A549 (cell line): ENCODE measurements around the gene CMTM7. TPM values are rescaled to one million over a fixed set of nuclear protein-coding genes. Genes with fewer than 3 reads are reported as not detected.

ENCODE experiments used
- ATAC-seq, 2 experiments: fragments of 200-7000 bp in 1 of 2; fragments of >200 bp in 1 of 2; cut with Nextera tagmentation in 1 of 2; cut with Tn5 transposase in 1 of 2; 3 replicates each; pipeline versions ENCODE4 v1.8.0 to v1.9.1; 2018 to 2020; ENCODE audit warnings: mild to moderate bottlenecking in 1 of 2, moderate library complexity in 1 of 2
- CTCF ChIA-PET: fragments of 300-600 bp; sonication (Branson Sonifier 250); formaldehyde crosslinking; extraction: SDS; loops from one replicate; lab custom pipeline; 2021; ENCODE audit warnings: antibody characterized with exemption, inconsistent platforms; lab: Yijun Ruan, JAX
- POLR2A ChIA-PET: fragments of 350-600 bp; formaldehyde crosslinking; extraction: SDS; loops from one replicate; lab custom pipeline; 2021; ENCODE audit warnings: antibody characterized with exemption, inconsistent platforms; lab: Yijun Ruan, JAX
- DNase-seq, 2 experiments: peaks; one replicate each; pipeline versions ENCODE4 v3.0.0 to v3.0.0-alpha.2; 2011 to 2016; ENCODE audit warnings: low read depth in 1 of 2, low spot score in 1 of 2
- FAIRE-seq: peaks from 2 replicates; lab custom pipeline; 2011; peaks lifted over from hg19 to GRCh38; lab: Jason Lieb, UNC
- H3K27ac ChIP-seq, 2 experiments: fragments of >200 bp; sonication (Bioruptor Twin); formaldehyde crosslinking; 3 replicates each; pipeline ENCODE4 v1.5.1; 2016 to 2017
- H3K4me1 ChIP-seq: fragments of >200 bp; sonication (Bioruptor Twin); formaldehyde crosslinking; 3 replicates; pipeline ENCODE4 v1.6.1; 2016
- H3K4me2 ChIP-seq: fragments of >200 bp; sonication (Bioruptor Twin); formaldehyde crosslinking; 3 replicates; pipeline ENCODE4 v1.6.1; 2016
- H3K4me3 ChIP-seq: fragments of >200 bp; sonication (Bioruptor Twin); formaldehyde crosslinking; 3 replicates; pipeline ENCODE4 v1.5.1; 2016
- H3K9me3 ChIP-seq: fragments of >200 bp; sonication (Bioruptor Twin); formaldehyde crosslinking; 3 replicates; pipeline ENCODE4 v1.6.1; 2016
- BCL3 ChIP-seq: fragments of >200 bp; sonication (Bioruptor Twin); formaldehyde crosslinking; IDR thresholded peaks from 3 replicates; pipeline ENCODE4 v1.6.1; 2016
- BHLHE40 ChIP-seq: IDR thresholded peaks from 2 replicates; pipeline ENCODE4 v1.6.1; 2012; ENCODE audit warnings: low read depth, low read length, inconsistent platforms
- CBX8 ChIP-seq: fragments of 200-600 bp; sonication (generic); IDR thresholded peaks from 2 replicates; pipeline ENCODE4 v1.6.1; 2016
- CEBPB ChIP-seq, 2 experiments: fragments of >200 bp in 1 of 2; sonication (Bioruptor Twin) in 1 of 2; formaldehyde crosslinking in 1 of 2; IDR thresholded peaks; 2 replicates each; pipeline ENCODE4 v1.6.1; 2012 to 2016
- CHD2 ChIP-seq: fragments of 150-350 bp; IDR thresholded peaks from 2 replicates; pipeline ENCODE4 v1.6.1; 2014; ENCODE audit warnings: low read length; ENCODE audit not compliant: partially characterized antibody
- CHD4 ChIP-seq: fragments of 200-600 bp; sonication (generic); IDR thresholded peaks from 2 replicates; pipeline ENCODE4 v1.6.1; 2016; ENCODE audit warnings: antibody characterized with exemption, mild to moderate bottlenecking, borderline replicate concordance
- E2F6 ChIP-seq: IDR thresholded peaks from 2 replicates; pipeline ENCODE4 v1.6.1; 2012; ENCODE audit warnings: low read depth, borderline replicate concordance
- EHMT2 ChIP-seq: fragments of 200-600 bp; sonication (generic); IDR thresholded peaks from 2 replicates; pipeline ENCODE4 v1.6.1; 2016; ENCODE audit warnings: antibody characterized with exemption, low read depth, mild to moderate bottlenecking, moderate library complexity
- ELK1 ChIP-seq: fragments of 150-350 bp; IDR thresholded peaks from 2 replicates; pipeline ENCODE4 v1.6.1; 2014; ENCODE audit warnings: low read depth, mild to moderate bottlenecking, low read length
- ESRRA ChIP-seq: fragments of 150-350 bp; IDR thresholded peaks from 2 replicates; pipeline ENCODE4 v1.6.1; 2014; ENCODE audit warnings: mild to moderate bottlenecking, low read length, borderline replicate concordance
- FOSL2 ChIP-seq, 2 experiments: fragments of 450-650 bp in 1 of 2; fragments of >200 bp in 1 of 2; sonication (Bioruptor Twin) in 1 of 2; formaldehyde crosslinking; IDR thresholded peaks; 2 replicates each; pipeline versions ENCODE4 v1.5.0 to v1.6.1; 2016 to 2020; ENCODE audit warnings: mild to moderate bottlenecking in 1 of 2, moderate library complexity in 1 of 2
- HDAC2 ChIP-seq: fragments of 200-600 bp; sonication (generic); IDR thresholded peaks from 2 replicates; pipeline ENCODE4 v1.6.1; 2016
- HES2 ChIP-seq: fragments of >200 bp; sonication (Bioruptor Twin); formaldehyde crosslinking; IDR thresholded peaks from 2 replicates; pipeline ENCODE4 v1.6.1; 2016
- HOXB5 ChIP-seq: fragments of 250-450 bp; sonication (Bioruptor Pico); IDR thresholded peaks from 2 replicates; pipeline ENCODE4 v1.5.0; 2020; ENCODE audit warnings: mild to moderate bottlenecking, moderate library complexity
- KDM1A ChIP-seq: fragments of 200-600 bp; sonication (generic); IDR thresholded peaks from 2 replicates; pipeline ENCODE4 v1.6.1; 2016; ENCODE audit warnings: low read depth, mild to moderate bottlenecking
- MAFK ChIP-seq: fragments of 450-650 bp; IDR thresholded peaks from 2 replicates; pipeline ENCODE4 v1.6.1; 2014; ENCODE audit not compliant: partially characterized antibody
- MAX ChIP-seq: IDR thresholded peaks from 2 replicates; pipeline ENCODE4 v1.6.1; 2012
- NFE2L2 ChIP-seq: fragments of 150-350 bp; conservative IDR thresholded peaks from 2 replicates; pipeline ENCODE4 v1.6.1; 2014; ENCODE audit warnings: low read length
- NPAS2 ChIP-seq: fragments of 250-450 bp; sonication (Bioruptor Pico); IDR thresholded peaks from 2 replicates; pipeline ENCODE4 v1.8.0; 2022; ENCODE audit warnings: mild to moderate bottlenecking, moderate library complexity, borderline replicate concordance
- NR3C1 ChIP-seq: fragments of >200 bp; sonication (Bioruptor Twin); formaldehyde crosslinking; IDR thresholded peaks from 3 replicates; pipeline ENCODE4 v1.6.1; 2017
- PHF8 ChIP-seq: fragments of 200-600 bp; sonication (generic); IDR thresholded peaks from 2 replicates; pipeline ENCODE4 v1.6.1; 2016; ENCODE audit warnings: low read depth, mild to moderate bottlenecking, antibody characterized with exemption, moderate library complexity, borderline replicate concordance
- POLR2AphosphoS2 ChIP-seq: conservative IDR thresholded peaks from 2 replicates; pipeline ENCODE4 v1.6.1; 2012; ENCODE audit warnings: low read length, improper control_type of control experiment, inconsistent platforms
- RAD21 ChIP-seq, 2 experiments: fragments of >200 bp in 1 of 2; sonication (Bioruptor Twin) in 1 of 2; formaldehyde crosslinking in 1 of 2; IDR thresholded peaks in 1 of 2; conservative IDR thresholded peaks in 1 of 2; 2 replicates in 1 of 2; 3 replicates in 1 of 2; pipeline ENCODE4 v1.6.1; 2012 to 2018; ENCODE audit warnings: inconsistent platforms in 1 of 2
- RARB ChIP-seq: fragments of 250-450 bp; sonication (Bioruptor Pico); IDR thresholded peaks from 2 replicates; pipeline ENCODE4 v1.8.0; 2021; ENCODE audit warnings: mild to moderate bottlenecking, moderate library complexity
- RCOR1 ChIP-seq: fragments of 150-350 bp; IDR thresholded peaks from 2 replicates; pipeline ENCODE4 v1.6.1; 2014; ENCODE audit warnings: antibody characterized with exemption, low read length, low read depth
- SREBF2 ChIP-seq: fragments of 450-650 bp; IDR thresholded peaks from 2 replicates; pipeline ENCODE4 v1.6.1; 2014; ENCODE audit warnings: mild to moderate bottlenecking, moderate library complexity
- ZC3H11A ChIP-seq: fragments of 450-650 bp; IDR thresholded peaks from 2 replicates; pipeline ENCODE4 v1.6.1; 2014; ENCODE audit warnings: antibody characterized with exemption, mild to moderate bottlenecking
- ZNF302 ChIP-seq: fragments of 250-450 bp; sonication (Bioruptor Pico); IDR thresholded peaks from 2 replicates; pipeline ENCODE4 v1.9.0; 2021; ENCODE audit warnings: inconsistent platforms, mild to moderate bottlenecking, moderate library complexity
- WGBS: methylation state at CpG from one replicate; pipeline ENCODE4 v1.1.6; 2017; ENCODE audit errors: missing lambda C conversion rate; 5-methylcytosine and 5-hydroxymethylcytosine counted together
- polyA plus RNA-seq, 4 experiments: library from polyadenylated mRNA; depleted of rRNA in 3 of 4; stranded (reverse); fragments of >200 nt; fragmentation: RNase III in 1 of 4; extraction: RNeasy Plus Mini Kit Qiagen cat#74134 plus additional on column Dnase treatment in 1 of 4; gene quantifications; 2 replicates in 3 of 4; 3 replicates in 1 of 4; pipeline ENCODE4 v1.2.3, GENCODE V29; 2011 to 2017
- TF ChIP-seq, protein P1 (sequence below): fragments of 250-450 bp; sonication (Bioruptor Pico); IDR thresholded peaks from 2 replicates; pipeline ENCODE4 v1.5.0; 2021; ENCODE audit warnings: mild to moderate bottlenecking, moderate library complexity, borderline replicate concordance
- TF ChIP-seq, protein P2 (sequence below): fragments of 450-650 bp; IDR thresholded peaks from 2 replicates; pipeline ENCODE4 v1.6.1; 2014; ENCODE audit warnings: antibody characterized with exemption
- TF ChIP-seq, protein P3 (sequence below): fragments of 250-450 bp; sonication (Bioruptor Pico); IDR thresholded peaks from 2 replicates; pipeline ENCODE4 v1.5.0; 2020; ENCODE audit warnings: low read depth, mild to moderate bottlenecking, moderate library complexity

Gene CMTM7
- polyA plus RNA-seq, 2 of the 4 experiments (the other 2 are of a cell fraction): 14.2 to 18.7 TPM

DNA sequence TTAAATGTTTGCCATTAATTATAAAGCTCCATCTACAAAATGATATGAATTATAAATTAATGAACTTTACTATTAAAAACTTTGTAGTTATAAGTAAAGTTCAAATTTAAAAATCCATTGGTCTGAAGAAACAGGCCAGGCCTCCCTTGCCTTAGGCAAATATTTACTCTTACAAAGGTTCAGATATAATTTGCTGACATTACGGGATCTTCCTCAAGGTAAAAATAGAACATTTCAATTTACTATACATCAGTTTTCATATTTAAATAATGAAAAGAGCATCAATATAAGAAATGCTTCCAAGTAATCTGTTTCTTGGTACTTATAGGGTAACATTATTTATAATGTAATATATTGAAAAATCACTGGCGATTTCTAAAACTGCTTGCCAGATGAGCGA, 107.3 kb downstream of the CMTM7 start:
- Histone ChIP-seq H3K4me2 (no peak overlapping the region), H3K27ac (no peak overlapping the region), H3K4me3 (no peak overlapping the region), H3K4me1 (peaks cover 15% of the 10 kb centered on the region; the same call in 2 of the 3 replicates), H3K9me3 (no peaks in the 10 kb centered on the region)
- WGBS: 88% methylated on average over 3 of the region's 3 CpGs
- ATAC-seq (no peak), FAIRE-seq (no peak), DNase-seq (no peak)
- POLR2A ChIA-PET: no interaction called here
- CTCF ChIA-PET: interaction anchor here (2.1 kb wide), 2 partner anchors 11 to 31 kb away, joined by 13 read pairs; no protein-coding TSS in a partner anchor
- TF ChIP-seq RAD21 (conservative IDR thresholded peaks at IDR 0.05 in 1 of 2, IDR thresholded peaks at IDR 0.05 in 1 of 2): no peak
- no peak for TF ChIP-seq EHMT2
- TF ChIP-seq ELK1: no peak
- TF ChIP-seq ZNF302 (CRISPR knock-in tag): no peak
- no peak for TF ChIP-seq ESRRA
- TF ChIP-seq CHD2: no peak
- TF ChIP-seq RARB (CRISPR knock-in tag): no peak
- TF ChIP-seq RCOR1: no peak
- no peak for TF ChIP-seq HES2
- no peak for TF ChIP-seq MAX
- TF ChIP-seq MAFK: no peak
- no peak for TF ChIP-seq BCL3

GRCh38 chr3:32499585-32499984, 107.9 kb downstream of the CMTM7 start:
- DNase-seq: no peak
- WGBS: 89% methylated on average over 2 of the region's 2 CpGs
- H3K4me2 ChIP-seq: no peak overlapping the region
- H3K27ac ChIP-seq: no peak overlapping the region
- CTCF ChIA-PET: interaction anchor here (2.1 kb wide), 2 partner anchors 10 to 32 kb away, joined by 13 read pairs; no protein-coding TSS in a partner anchor
- H3K4me3 ChIP-seq: no peak overlapping the region
- TF ChIP-seq KDM1A: no peak
- TF ChIP-seq CBX8: no peak
- no peak for TF ChIP-seq PHF8
- TF ChIP-seq CHD4: no peak
- TF ChIP-seq, protein P1, sequence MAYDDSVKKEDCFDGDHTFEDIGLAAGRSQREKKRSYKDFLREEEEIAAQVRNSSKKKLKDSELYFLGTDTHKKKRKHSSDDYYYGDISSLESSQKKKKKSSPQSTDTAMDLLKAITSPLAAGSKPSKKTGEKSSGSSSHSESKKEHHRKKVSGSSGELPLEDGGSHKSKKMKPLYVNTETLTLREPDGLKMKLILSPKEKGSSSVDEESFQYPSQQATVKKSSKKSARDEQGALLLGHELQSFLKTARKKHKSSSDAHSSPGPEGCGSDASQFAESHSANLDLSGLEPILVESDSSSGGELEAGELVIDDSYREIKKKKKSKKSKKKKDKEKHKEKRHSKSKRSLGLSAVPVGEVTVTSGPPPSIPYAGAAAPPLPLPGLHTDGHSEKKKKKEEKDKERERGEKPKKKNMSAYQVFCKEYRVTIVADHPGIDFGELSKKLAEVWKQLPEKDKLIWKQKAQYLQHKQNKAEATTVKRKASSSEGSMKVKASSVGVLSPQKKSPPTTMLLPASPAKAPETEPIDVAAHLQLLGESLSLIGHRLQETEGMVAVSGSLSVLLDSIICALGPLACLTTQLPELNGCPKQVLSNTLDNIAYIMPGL (CRISPR knock-in tag): no peak
- TF ChIP-seq, protein P2, sequence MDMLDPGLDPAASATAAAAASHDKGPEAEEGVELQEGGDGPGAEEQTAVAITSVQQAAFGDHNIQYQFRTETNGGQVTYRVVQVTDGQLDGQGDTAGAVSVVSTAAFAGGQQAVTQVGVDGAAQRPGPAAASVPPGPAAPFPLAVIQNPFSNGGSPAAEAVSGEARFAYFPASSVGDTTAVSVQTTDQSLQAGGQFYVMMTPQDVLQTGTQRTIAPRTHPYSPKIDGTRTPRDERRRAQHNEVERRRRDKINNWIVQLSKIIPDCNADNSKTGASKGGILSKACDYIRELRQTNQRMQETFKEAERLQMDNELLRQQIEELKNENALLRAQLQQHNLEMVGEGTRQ: no peak
- no peak for TF ChIP-seq NR3C1
- TF ChIP-seq SREBF2: no peak
- TF ChIP-seq CEBPB (IDR thresholded peaks at IDR 0.05): no peak
- TF ChIP-seq NPAS2 (CRISPR knock-in tag): no peak
- TF ChIP-seq E2F6: no peak
- no peak for TF ChIP-seq POLR2AphosphoS2
- TF ChIP-seq HOXB5: no peak
- no peak for TF ChIP-seq NFE2L2
- no peak for TF ChIP-seq HDAC2
- TF ChIP-seq MAX: no peak
- no peak for TF ChIP-seq FOSL2 (IDR thresholded peaks at IDR 0.05)
- no peak for TF ChIP-seq FOSL2 (CRISPR knock-in tag; IDR thresholded peaks at IDR 0.05)
- no peak for TF ChIP-seq BHLHE40
- TF ChIP-seq ZC3H11A: no peak
- TF ChIP-seq, protein P3, sequence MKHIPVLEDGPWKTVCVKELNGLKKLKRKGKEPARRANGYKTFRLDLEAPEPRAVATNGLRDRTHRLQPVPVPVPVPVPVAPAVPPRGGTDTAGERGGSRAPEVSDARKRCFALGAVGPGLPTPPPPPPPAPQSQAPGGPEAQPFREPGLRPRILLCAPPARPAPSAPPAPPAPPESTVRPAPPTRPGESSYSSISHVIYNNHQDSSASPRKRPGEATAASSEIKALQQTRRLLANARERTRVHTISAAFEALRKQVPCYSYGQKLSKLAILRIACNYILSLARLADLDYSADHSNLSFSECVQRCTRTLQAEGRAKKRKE (CRISPR knock-in tag): no peak
- TF ChIP-seq, all 56 proteins: peak for 0
- FAIRE-seq: no peak
- no peak for ATAC-seq
- Histone ChIP-seq H3K4me1 (peaks cover 15% of the 10 kb centered on the region; the same call in 2 of the 3 replicates), H3K9me3 (no peaks in the 10 kb centered on the region)
- POLR2A ChIA-PET: no interaction called here
